GM19328 (cell line): ENCODE data around the gene GLYATL3.

Experiments used
- ATAC-seq: cut with Tn5 transposase; IDR thresholded peaks from one replicate; pipeline ENCODE4 v1.9.1; 2021; ENCODE audit warnings: mild to moderate bottlenecking, moderate library complexity; ENCODE audit not compliant: unreplicated experiment

The GLYATL3 gene

GRCh38 chr6:49543087-49543858 is 43.5 kb downstream of the GLYATL3 start:
- ATAC-seq: no peak

GRCh38 chr6:49546331-49546730 is 46.6 kb downstream of the GLYATL3 start:
- no peak for ATAC-seq

- no peak for ATAC-seq
Observed at GRCh38 chr6:49548613-49549304, 49.0 kb downstream of the GLYATL3 start.

GRCh38 chr6:49549691-49550491 is 50.2 kb downstream of the GLYATL3 start:
- ATAC-seq: no peak

- no peak for ATAC-seq
Observed at GRCh38 chr6:49550492-49551077, 50.9 kb downstream of the GLYATL3 start, which contains the start of gene C6orf141. Gene C6orf141, plus strand, starts transcription at chr6:49550668. Its CDS starts 125 bp downstream, at chr6:49550793.

GRCh38 chr6:49551078-49551865 is 51.5 kb downstream of the GLYATL3 start:
- ATAC-seq: peak; percentile 42

- ATAC-seq: peak; percentile 50
Observed at GRCh38 chr6:49551866-49552129, 52.1 kb downstream of the GLYATL3 start.

- no peak for ATAC-seq
Observed at GRCh38 chr6:49552596-49552995, 52.9 kb downstream of the GLYATL3 start.

GRCh38 chr6:49553384-49553783 is 53.7 kb downstream of the GLYATL3 start:
- ATAC-seq: no peak

- ATAC-seq: no peak
Observed at GRCh38 chr6:49555951-49556350, 56.2 kb downstream of the GLYATL3 start.

GRCh38 chr6:49556429-49556837 is 56.7 kb downstream of the GLYATL3 start:
- no peak for ATAC-seq

GRCh38 chr6:49557177-49557576 is 57.5 kb downstream of the GLYATL3 start:
- ATAC-seq: no peak

- no peak for ATAC-seq
Observed at GRCh38 chr6:49558238-49558637, 58.5 kb downstream of the GLYATL3 start.

- no peak for ATAC-seq
Observed at GRCh38 chr6:49563006-49563886, 63.5 kb downstream of the GLYATL3 start.

GRCh38 chr6:49564552-49564951 is 64.8 kb downstream of the GLYATL3 start:
- ATAC-seq: no peak

- no peak for ATAC-seq
Observed at GRCh38 chr6:49565261-49565660, 65.5 kb downstream of the GLYATL3 start.

GRCh38 chr6:49565855-49566254 is 66.1 kb downstream of the GLYATL3 start:
- ATAC-seq: no peak

GRCh38 chr6:49570474-49571079 is 70.9 kb downstream of the GLYATL3 start:
- ATAC-seq: no peak

GRCh38 chr6:49576618-49577017 is 76.9 kb downstream of the GLYATL3 start:
- ATAC-seq: no peak
